SH-SY5Y (cell line): ENCODE measurements around the gene NANOG.

Experiments used
- GATA2 ChIP-seq: IDR thresholded peaks from 2 replicates; pipeline ENCODE4 v1.6.1; 2011; ENCODE audit warnings: mild to moderate bottlenecking, low read depth, low read length
- GATA3 ChIP-seq: IDR thresholded peaks from 2 replicates; pipeline ENCODE4 v1.6.1; 2011; ENCODE audit warnings: low read depth, mild to moderate bottlenecking, low read length, moderate library complexity

DNA sequence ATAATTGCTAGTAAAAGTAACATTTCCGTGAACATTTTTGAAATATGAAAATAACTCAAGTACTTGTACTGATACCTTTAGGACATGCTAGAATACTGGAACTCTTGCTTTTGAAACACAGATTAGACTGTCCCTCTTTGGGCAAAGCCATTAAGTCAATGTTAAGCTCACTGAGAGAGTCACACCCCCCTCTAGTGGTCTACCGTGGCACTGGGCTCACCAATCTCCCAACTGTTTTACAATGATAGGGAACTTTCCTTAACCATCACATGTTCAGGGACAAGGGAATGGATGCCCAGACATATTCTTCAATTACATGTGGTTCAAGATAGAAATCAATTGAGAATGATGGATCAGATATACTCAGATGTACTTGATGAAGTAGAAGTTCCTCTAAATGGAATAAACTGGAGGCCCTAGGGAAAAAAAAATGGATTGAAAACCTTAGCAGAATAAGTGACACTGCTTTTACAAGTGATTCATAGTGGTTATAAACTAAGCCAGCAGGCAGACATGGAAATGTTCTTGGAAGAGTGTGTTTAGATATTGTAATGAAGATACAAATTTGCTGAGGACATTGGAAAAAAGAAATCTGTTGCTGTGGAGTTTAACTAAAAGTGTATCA, 17.8 kb downstream of the NANOG start:
- TF ChIP-seq GATA2 (no peak), GATA3 (no peak)
